Measurements from ENCODE around the gene SRGAP1. TPM values are rescaled to one million over a fixed set of nuclear protein-coding genes. Genes with fewer than 3 reads are reported as not detected.

The SRGAP1 gene
- polyA plus RNA-seq, 1 donor (not counting 4 experiments of a cell fraction or from before 2014, with no cell fraction given) = 4.5 TPM

DNA sequence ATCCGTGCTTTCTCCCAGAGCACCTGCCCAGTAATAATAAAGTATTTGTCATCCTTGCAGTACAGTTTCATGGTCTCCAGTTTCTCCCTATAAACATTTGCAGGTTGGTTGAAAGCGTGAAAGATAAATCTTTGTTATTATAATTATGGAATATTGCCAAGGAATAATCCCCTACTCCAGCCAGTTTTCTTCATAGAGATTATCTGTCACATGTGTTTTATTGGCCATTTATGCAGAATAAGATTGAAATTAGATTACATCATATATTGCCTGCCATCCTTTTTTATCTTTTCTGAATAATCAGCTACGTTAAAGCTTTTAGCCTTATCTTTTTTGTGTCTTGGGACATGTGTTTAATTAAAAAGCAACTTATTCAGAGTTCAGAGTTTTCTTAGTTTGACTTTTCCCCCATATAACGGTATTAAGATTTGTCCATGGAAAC is 209.6 kb downstream of the SRGAP1 start:
- Histone ChIP-seq H4K20me1 (ENCODE audit: control insufficient read depth, extremely low read depth, insufficient read depth, low read length) (no peaks in the 10 kb centered on the region), H3K4me3 (ENCODE audit: control insufficient read depth in 2 of 3, extremely low read depth in 1 of 3, insufficient read depth in 2 of 3, low read depth in 1 of 3, low read length in 3 of 3) (no peak overlapping the region), H3K9me1 (ENCODE audit: control insufficient read depth, extremely low read depth, insufficient read depth, low read length) (no peaks in the 10 kb centered on the region), H3K27me3 (ENCODE audit: control insufficient read depth, extremely low read depth, insufficient read depth, low read length) (no peaks in the 10 kb centered on the region), H3K79me2 (ENCODE audit: control insufficient read depth, insufficient read depth, low read length) (no peaks in the 10 kb centered on the region), H3K9ac (ENCODE audit: control insufficient read depth, extremely low read depth, insufficient read depth, low read length) (no peak overlapping the region), H2AFZ (ENCODE audit: control insufficient read depth, low read length) (no peak overlapping the region), H3K9me3 (ENCODE audit: control insufficient read depth, low read depth, low read length) (no peaks in the 10 kb centered on the region), H3K4me1 (ENCODE audit: control insufficient read depth, extremely low read depth, insufficient read depth, low read length) (no peaks in the 10 kb centered on the region), H3K4me2 (ENCODE audit: control insufficient read depth, extremely low read depth, insufficient read depth, low read depth, low read length) (no peak overlapping the region), H3K36me3 (ENCODE audit: control insufficient read depth in 2 of 2, extremely low read depth in 1 of 2, insufficient read depth in 2 of 2, low read length in 2 of 2) (no peaks in the 10 kb centered on the region), H3K27ac (ENCODE audit: control insufficient read depth, insufficient read depth, low read length) (no peak overlapping the region)
- dilution Hi-C loops (cut with MboI; ENCODE audit: extremely low pct_ligation_motif_present, low sequenced_read_pairs) = no loop called here
- no peak for DNase-seq (ENCODE audit: low read depth, low spot score)
- FAIRE-seq = no peak
- TF ChIP-seq EZH2 (IDR thresholded peaks at IDR 0.05; ENCODE audit: low read length) = no peak
- TF ChIP-seq, protein P1, sequence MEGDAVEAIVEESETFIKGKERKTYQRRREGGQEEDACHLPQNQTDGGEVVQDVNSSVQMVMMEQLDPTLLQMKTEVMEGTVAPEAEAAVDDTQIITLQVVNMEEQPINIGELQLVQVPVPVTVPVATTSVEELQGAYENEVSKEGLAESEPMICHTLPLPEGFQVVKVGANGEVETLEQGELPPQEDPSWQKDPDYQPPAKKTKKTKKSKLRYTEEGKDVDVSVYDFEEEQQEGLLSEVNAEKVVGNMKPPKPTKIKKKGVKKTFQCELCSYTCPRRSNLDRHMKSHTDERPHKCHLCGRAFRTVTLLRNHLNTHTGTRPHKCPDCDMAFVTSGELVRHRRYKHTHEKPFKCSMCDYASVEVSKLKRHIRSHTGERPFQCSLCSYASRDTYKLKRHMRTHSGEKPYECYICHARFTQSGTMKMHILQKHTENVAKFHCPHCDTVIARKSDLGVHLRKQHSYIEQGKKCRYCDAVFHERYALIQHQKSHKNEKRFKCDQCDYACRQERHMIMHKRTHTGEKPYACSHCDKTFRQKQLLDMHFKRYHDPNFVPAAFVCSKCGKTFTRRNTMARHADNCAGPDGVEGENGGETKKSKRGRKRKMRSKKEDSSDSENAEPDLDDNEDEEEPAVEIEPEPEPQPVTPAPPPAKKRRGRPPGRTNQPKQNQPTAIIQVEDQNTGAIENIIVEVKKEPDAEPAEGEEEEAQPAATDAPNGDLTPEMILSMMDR (optimal IDR thresholded peaks at IDR 0.05 in 1 of 3, IDR thresholded peaks at IDR 0.05 in 1 of 3, conservative IDR thresholded peaks at IDR 0.05 in 1 of 3; ENCODE audit: extremely low read depth in 1 of 3, insufficient read depth in 2 of 3, low read length in 3 of 3) = no peak

DNA sequence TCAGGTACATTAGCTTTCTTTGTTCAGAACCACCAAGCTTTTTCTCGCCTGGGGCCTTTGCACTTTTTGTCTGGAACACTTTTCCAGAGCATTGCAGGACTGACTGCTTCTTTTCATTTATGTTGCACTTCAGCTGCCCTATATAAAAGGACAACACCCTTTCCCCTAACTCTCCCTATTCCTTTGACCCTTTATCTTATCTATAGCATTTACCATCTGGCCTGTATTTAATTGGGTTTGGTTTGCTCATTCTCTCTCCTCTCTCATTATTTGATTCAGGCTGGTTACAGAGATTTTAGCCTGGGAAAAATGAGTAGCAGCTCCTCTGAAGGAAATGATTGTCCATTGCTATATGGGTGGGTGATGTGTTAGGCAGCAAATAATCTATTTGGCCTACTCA is 212.2 kb downstream of the SRGAP1 start:
- H3K4me1 ChIP-seq (ENCODE audit: control insufficient read depth, extremely low read depth, insufficient read depth, low read length) = no peaks in the 10 kb centered on the region
- dilution Hi-C loops (cut with MboI; ENCODE audit: extremely low pct_ligation_motif_present, low sequenced_read_pairs) = no loop called here
- no peak overlapping the region for H3K4me3 ChIP-seq (ENCODE audit: control insufficient read depth in 2 of 3, extremely low read depth in 1 of 3, insufficient read depth in 2 of 3, low read depth in 1 of 3, low read length in 3 of 3)
- FAIRE-seq (no peak), DNase-seq (ENCODE audit: low read depth, low spot score) (no peak)
- H3K4me2 ChIP-seq (ENCODE audit: control insufficient read depth, extremely low read depth, insufficient read depth, low read depth, low read length) = no peak overlapping the region
- H3K9ac ChIP-seq (ENCODE audit: control insufficient read depth, extremely low read depth, insufficient read depth, low read length) = no peak overlapping the region
- no peaks in the 10 kb centered on the region for H3K9me3 ChIP-seq (ENCODE audit: control insufficient read depth, low read depth, low read length)
- H3K27me3 ChIP-seq (ENCODE audit: control insufficient read depth, extremely low read depth, insufficient read depth, low read length) = no peaks in the 10 kb centered on the region
- H3K79me2 ChIP-seq (ENCODE audit: control insufficient read depth, insufficient read depth, low read length) = no peaks in the 10 kb centered on the region
- H2AFZ ChIP-seq (ENCODE audit: control insufficient read depth, low read length) = no peak overlapping the region
- no peaks in the 10 kb centered on the region for H3K9me1 ChIP-seq (ENCODE audit: control insufficient read depth, extremely low read depth, insufficient read depth, low read length)
- H3K36me3 ChIP-seq (ENCODE audit: control insufficient read depth in 2 of 2, extremely low read depth in 1 of 2, insufficient read depth in 2 of 2, low read length in 2 of 2) = no peaks in the 10 kb centered on the region
- TF ChIP-seq, protein P1 (optimal IDR thresholded peaks at IDR 0.05 in 1 of 3, IDR thresholded peaks at IDR 0.05 in 1 of 3, conservative IDR thresholded peaks at IDR 0.05 in 1 of 3; ENCODE audit: extremely low read depth in 1 of 3, insufficient read depth in 2 of 3, low read length in 3 of 3) = no peak
- no peak for TF ChIP-seq EZH2 (IDR thresholded peaks at IDR 0.05; ENCODE audit: low read length)
- H3K27ac ChIP-seq (ENCODE audit: control insufficient read depth, insufficient read depth, low read length) = no peak overlapping the region
- H4K20me1 ChIP-seq (ENCODE audit: control insufficient read depth, extremely low read depth, insufficient read depth, low read length) = no peaks in the 10 kb centered on the region
